HuH-7.5 (cell line): ENCODE measurements around the gene RB1.
"Not testable (repeated sequence)": the region's sequence is repeated elsewhere in the genome, so short reads cannot be mapped to it uniquely, and the experiment has no call there.

Experiments used
- DNase-seq: peaks from one replicate; pipeline ENCODE4 v3.0.0; 2011; ENCODE audit warnings: low spot score

RB1 gene

GRCh38 chr13:48297131-48297786, 6.3 kb upstream of the RB1 start:
- DNase-seq = no peak

DNA sequence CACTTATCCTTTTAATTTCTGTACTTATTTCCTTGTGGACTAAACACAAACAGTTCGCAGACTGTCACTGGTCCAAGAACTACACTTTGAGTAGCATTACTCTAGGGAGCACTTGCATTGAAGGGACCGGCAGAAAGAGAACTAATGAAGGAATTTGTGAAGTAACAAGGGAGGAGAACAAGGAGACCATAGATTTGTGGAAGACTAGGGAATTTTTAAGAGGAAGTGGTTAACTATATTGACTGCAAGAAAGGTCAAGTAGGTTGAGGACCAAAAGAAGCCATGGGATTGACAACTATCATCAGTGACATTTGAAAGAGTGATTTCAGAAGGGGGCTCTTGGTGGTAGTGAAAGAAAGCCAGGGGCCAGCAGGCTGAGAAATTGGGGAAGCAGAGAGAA, 4.0 kb upstream of the RB1 start:
- no peak for DNase-seq

- no peak for DNase-seq
Measured at GRCh38 chr13:48302871-48303358, 636 bp upstream of the RB1 start.

DNA sequence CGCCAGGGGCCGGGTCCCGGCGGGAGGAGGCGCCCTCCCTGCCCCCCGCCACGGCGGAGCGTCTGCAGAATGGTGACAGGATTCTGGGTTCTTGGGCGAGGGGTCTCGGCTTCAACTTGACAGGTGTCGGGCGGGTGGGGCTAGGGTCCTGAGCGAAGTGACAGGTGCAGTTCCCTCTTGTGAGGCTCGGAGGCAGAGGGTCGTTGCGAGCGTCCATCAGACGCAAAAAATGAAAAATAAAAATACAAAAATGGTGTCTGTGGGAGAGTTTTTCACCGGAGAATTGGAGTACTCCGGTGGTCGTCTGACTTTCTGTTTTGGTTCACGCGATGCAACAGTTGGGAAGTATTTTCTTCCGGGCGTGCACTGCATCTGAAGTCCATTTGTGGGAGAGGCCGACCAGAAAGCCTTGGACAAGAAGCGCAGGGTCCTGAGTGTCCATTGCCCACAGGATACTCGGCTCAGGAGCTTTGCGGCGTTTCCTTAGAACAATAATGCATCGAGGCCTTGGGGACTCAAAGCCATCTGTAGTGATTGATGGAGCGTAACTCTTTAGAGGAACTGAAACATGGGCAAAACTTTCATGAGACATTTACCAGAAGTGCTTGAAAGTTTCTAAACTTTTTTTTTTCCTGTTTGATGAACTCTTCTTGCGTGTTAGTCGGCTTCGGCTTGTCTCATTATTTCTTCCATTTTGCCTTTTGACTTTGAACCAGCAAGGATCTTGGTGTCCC, 759 bp downstream of the RB1 start:
- peak; percentile 32 for DNase-seq

DNA sequence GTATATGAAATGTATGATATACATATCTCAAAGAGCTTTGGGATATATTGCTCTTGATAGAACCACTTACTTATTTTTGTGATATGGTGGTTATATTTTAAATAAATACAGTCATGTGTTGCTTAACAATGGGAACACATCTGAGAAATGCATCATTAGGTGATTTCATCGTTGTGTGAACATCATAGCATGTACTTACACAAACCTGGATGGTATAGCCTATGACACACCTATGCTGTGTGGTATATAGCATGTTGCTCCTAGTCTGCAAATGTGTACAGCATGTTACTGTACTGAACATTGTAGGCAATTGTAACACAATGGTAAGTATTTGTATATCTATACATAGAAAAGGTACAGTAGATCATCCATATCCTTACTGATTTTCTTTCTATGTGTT, 7.7 kb downstream of the RB1 start:
- no peak for DNase-seq

- no peak for DNase-seq
Measured at GRCh38 chr13:48315969-48316650, 12.6 kb downstream of the RB1 start.

GRCh38 chr13:48316826-48317510, 13.4 kb downstream of the RB1 start:
- no peak for DNase-seq

DNA sequence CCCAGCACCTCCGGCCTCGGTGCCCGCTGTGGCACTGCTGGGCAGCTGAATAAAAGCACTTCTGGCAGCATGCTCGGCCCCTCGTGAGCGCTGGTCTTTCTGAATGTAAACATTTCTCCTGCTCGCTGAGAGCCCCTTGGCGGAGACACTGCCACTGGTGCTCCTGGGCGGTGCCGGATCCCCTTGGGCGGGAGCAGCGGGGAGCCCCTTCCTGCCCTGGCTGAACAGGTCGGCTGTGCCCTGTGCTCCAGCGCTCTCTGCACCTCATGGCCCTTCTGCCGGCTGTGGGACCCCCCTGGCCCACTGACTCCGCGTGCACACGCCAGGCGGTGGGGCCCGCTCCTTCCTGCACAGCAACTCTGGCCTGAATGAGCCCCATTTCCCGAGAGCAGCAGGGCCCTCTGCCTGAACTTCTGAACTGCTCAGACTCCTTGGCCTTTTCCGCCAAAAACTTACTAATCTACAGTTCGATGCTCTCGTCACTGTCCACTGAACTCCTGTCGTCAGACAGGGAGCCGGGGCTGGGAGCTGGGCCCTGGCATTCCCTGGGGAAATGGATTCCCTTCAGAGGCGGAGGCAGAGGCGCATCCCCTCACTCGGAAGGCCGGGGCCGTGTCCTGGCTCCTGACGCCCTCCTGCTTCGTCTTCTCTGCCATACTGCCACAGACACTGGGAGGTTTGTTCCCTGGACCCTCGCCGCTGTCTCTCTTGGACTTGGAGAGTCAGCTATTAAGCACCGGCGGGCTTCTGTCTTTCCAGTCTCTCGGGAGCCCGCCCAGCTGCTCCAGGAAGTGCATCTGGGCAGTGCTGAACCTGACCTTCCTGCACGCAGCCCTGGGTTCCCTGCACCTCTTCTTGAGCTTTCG, 14.2 kb downstream of the RB1 start:
- no peak for DNase-seq

DNA sequence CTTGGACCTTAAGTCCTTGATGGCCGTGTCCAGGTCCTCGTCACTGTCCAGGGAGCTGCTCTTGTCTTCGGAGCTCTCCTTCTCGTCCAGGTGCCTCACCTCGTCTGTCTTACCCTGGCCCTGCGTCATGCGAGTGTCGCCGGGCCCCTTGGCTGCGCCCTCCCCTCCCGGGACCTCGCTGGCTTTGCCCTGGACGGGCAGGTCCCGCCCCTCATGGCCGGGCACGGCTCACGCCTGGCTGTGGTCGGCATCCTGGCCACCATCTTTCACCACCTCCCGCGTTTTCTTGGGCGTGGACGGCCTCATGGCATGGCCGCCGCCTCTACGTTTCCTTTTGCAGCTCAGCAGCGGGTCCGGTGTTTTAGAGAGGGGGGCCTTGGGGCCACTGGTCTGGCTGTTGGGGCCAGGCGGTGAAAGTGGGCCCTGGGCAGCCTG, 14.8 kb downstream of the RB1 start:
- no peak for DNase-seq

GRCh38 chr13:48318821-48319511, 15.4 kb downstream of the RB1 start:
- no peak for DNase-seq

DNA sequence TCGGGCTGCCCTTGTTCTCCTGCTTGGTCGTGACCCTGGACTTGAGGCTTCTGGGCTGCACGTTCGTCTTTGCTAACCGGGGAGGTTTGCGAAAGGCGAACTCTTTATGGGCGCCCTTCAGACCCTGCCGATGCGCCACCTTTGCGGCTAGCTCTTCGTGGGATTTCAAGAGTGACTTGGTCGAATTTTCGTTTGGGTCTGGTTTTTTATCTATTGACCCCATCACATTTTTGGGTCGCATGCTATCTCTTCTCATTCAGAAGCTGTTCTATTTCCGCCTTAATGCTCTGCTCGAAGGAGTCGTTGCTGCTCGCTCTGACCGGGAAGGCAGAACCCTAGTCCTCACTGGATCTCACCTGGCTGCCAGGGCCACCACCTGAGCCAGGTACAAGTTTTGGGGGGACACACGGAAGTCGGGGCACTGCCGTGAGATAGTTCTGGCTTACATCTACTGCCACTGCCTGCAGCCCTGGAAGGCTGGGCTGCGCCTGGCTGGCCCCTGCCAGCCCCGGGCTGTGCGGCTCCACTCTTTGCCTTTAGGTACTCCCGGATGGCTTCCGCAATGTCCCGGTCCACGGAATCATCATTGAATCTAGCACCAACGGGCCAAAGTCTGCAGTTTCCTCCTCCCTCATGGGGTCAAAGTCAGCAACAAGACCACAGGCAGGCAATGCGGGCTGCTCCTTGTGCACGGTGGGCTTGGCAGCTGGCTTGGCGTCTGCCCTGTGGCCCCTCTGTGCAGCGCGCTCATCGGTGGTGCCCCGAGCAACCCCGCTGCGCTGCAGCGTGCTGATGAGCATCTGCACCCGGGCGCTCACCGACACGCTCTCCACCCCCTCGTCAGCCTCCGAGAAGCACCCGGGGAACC, 16.2 kb downstream of the RB1 start:
- no peak for DNase-seq

- no peak for DNase-seq
Measured at GRCh38 chr13:48320399-48320790, 16.8 kb downstream of the RB1 start.

DNA sequence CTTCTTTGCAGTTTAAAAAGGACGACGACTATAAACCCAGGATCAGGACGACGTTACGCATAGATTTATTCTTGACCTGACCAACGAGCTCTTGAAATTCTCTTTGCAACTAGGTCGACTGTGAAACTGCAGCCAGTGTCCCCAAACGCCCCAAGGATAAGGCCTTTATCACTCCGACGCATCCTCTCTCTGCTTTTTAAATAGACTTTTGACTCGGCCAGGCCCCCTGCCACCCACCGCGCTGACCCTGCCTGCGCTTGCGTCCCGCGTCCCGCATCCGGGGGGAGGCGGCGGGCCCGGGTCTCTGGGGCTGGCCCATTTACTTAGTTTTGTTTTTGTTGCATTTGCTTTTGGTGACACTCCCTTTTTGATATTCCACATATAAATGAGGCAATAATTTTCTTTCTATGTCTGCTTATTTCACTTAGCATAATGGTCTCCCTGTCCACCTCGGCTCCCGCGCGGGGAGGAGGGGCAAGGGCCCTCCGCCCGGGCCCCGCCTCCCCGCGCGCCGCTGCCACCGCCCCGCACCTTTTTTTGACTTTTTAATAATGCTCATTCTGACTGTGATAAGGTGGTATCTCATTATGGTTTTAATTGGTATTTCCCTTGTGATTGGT, 17.4 kb downstream of the RB1 start:
- no peak for DNase-seq

- no peak for DNase-seq
Measured at GRCh38 chr13:48322294-48322693, 18.7 kb downstream of the RB1 start.

DNA sequence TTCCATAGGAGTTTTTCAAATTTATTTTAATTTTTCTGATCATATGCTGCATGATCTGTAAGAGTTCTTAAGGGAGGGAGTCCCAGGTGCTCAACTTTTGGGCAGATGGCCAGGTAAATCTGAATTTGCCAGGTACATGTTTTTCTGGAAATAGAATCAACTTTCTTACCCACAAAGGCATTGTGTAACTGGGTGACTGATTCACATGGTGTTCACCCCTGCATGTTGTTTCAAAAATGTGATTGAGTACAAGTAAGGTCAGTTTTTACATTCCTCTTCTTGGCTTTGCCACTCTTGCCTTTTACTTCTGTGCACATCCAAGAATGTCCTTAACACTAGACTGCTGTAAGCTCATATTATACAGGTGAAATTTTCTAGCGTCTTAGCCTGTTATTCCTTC, 30.4 kb downstream of the RB1 start:
- DNase-seq = no peak

GRCh38 chr13:48334534-48335127, 31.1 kb downstream of the RB1 start:
- no peak for DNase-seq

GRCh38 chr13:48339198-48339597, 35.6 kb downstream of the RB1 start:
- not testable (repeated sequence) for DNase-seq

DNA sequence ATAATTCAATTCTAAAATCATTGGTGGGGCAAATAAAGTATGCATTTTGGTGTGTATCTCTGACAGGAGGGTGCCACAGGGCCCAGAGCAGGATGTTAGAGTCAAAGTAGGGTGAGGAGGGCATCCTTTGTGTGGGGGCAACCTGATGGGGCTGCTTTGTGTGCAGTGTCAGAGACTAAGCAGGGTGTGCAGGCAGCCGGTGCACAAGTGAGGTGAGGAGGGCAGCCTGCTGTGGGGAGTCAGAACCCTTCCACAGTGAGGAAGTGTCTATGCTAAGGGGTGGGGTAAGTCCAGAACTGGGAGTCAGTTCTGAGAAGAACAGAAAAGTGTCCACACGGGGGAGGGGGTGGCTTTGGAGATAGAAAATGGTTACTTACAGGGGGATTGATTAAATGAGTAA, 40.7 kb downstream of the RB1 start:
- no peak for DNase-seq

GRCh38 chr13:48346583-48346982, 43.0 kb downstream of the RB1 start:
- DNase-seq = no peak
